Inflammatory macrophage (primary cell): ENCODE data around the gene FMN2.

ENCODE experiments used
- DNase-seq, 2 donors: peaks; one replicate each; pipeline ENCODE4 v3.0.0-alpha.2; 2020 to 2022

Gene FMN2

GRCh38 chr1:240435996-240436566, 344.4 kb downstream of the FMN2 start:
- DNase-seq: no peak

GRCh38 chr1:240441669-240442068, 350.0 kb downstream of the FMN2 start:
- no peak for DNase-seq

- DNase-seq: no peak
These were observed 353.7 kb downstream of the FMN2 start for GRCh38 chr1:240445369-240445768.

DNA sequence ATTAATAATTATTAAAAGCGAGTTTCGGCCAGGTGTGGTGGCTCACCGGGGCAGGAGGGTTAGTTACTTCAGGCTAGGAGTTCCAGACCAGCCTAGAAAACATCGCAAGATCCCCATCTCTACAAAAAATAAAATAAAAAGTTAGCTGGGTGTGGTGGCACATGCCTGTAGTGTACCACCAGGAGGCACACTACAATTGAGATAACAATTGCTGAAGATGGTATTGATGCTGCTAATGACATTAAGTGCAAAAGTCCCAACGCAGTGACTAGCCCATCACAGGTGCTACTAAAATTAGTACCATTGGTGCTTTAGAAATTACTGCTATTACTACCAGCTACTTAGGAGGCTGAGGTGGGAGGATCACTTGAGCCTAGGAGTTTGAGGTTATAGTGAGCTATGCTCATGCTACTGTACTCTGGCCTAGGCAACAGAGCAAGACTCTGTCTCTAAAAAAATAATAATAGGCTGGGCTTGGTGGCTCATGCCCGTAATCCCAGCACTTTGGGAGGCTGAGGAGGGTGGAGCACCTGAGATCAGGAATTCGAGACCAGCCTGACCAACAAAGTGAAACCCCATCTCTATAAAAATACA, 363.6 kb downstream of the FMN2 start:
- no peak for DNase-seq

- DNase-seq: no peak
These were observed 365.5 kb downstream of the FMN2 start for GRCh38 chr1:240457203-240457602.

GRCh38 chr1:240462277-240462676, 370.6 kb downstream of the FMN2 start:
- DNase-seq: no peak

DNA sequence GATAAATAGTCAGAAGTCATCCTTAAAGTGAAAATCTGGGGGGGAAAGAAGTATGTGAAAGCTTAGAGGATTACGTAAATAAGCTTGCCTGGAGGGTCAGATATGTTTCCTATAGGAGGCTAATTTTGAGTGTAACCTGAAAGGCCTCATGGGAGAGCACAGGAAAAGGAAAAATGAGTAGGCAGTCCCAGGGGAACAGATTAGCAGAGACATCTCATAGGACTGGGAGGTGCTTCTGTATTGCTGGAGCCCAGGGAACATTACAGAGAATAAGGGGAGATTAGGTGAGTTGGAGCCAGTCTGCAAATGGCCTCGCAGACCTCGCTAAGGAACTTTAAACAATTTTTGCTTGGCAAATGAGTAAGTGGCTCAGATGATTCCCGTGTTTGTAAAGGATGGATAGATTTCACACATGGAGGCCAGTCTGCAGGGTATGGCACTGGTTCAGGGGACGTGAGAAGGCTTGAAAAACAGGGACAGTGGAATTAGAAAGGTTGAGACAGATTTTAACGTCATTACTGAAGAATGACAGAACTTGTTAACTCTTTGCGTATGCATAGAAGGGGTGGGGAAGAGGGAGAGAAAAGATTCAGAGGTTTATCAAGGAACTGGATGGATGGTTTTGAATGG, 371.2 kb downstream of the FMN2 start:
- DNase-seq: no peak

DNA sequence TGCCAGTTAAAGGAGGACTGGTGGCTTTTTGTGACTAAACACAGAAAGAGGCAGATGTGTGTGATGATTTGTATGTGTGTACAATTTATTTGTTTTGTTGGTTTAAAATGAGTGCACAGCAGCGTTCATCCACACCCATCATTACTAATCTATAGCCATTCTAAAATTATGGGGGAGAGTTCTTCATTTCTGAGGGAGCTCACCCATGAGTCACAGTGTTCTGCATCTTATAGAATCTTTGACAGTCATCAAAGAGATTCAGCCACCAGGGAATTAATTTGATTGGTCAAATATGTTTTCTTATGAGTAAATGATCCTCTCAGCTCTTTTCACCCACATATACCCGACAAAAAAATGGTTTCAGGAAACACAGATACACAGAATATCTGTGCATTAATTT, 372.4 kb downstream of the FMN2 start:
- no peak for DNase-seq

GRCh38 chr1:240465531-240465940, 373.9 kb downstream of the FMN2 start:
- no peak for DNase-seq

GRCh38 chr1:240466509-240466908, 374.8 kb downstream of the FMN2 start:
- no peak for DNase-seq

DNA sequence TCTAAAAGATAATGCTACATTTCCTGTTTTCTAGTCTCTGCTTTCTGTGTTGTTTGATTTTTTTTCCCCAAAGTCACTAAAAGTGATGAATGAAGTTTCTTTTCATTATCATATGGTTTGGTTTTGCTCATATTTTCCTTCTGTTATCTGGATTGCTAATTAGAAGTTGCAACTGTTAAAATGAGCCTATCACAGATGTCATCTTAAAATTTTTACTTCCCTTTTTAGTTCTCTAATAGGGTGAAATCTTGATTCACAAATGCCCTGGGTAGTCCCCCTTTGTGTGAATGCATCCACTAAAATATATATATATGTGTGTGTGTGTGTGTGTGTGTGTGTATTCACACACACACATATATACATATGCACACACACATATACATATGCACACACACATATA, 376.2 kb downstream of the FMN2 start:
- no peak for DNase-seq

- no peak for DNase-seq
These were observed 377.0 kb downstream of the FMN2 start for GRCh38 chr1:240468656-240469055.

- peak in 1 of 2 donors; percentile 9 for DNase-seq
These were observed 382.5 kb downstream of the FMN2 start for GRCh38 chr1:240474133-240474614.

- no peak for DNase-seq
These were observed 384.1 kb downstream of the FMN2 start for GRCh38 chr1:240475832-240476231.

DNA sequence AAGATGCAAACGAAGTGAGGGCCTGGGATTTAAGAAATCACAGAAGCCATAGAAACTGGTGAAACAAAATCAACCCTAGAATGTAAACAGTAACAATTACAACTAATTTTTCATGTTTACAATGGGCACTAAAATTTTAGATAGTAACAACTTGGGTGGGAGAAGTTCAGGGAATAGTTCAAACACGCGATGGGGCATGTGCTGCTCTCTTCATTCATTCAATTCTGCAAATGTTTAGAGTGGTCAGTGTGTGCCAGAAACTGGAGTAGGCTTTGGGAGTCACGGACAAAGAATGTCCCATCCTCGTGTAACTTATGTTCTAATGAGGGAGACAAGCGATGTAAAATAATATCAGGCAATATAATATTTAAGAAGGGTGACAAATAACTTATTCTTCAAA, 386.9 kb downstream of the FMN2 start:
- no peak for DNase-seq

GRCh38 chr1:240484804-240485443, 393.2 kb downstream of the FMN2 start:
- DNase-seq: no peak

GRCh38 chr1:240486611-240487010, 394.9 kb downstream of the FMN2 start:
- DNase-seq: no peak

- no peak for DNase-seq
These were observed 395.8 kb downstream of the FMN2 start for GRCh38 chr1:240487493-240487892.

DNA sequence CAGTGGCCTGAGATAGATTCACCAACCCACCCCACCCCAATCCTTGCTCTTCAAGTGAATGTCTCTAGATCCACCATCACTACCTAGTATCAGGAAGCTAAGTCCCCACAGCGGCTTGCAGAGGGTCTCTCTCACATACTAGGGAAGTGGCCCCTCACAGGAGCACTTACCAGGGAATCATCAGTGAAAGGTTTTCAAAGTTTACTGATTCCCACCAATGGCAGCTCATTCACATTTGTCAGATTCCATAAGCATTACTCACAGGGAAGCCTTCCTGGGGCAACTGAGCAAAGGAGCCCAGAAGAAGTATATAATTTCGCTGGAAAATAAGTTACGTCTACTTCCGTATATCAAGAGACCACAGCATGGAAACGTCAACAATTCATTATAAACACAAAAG, 399.5 kb downstream of the FMN2 start:
- no peak for DNase-seq

DNA sequence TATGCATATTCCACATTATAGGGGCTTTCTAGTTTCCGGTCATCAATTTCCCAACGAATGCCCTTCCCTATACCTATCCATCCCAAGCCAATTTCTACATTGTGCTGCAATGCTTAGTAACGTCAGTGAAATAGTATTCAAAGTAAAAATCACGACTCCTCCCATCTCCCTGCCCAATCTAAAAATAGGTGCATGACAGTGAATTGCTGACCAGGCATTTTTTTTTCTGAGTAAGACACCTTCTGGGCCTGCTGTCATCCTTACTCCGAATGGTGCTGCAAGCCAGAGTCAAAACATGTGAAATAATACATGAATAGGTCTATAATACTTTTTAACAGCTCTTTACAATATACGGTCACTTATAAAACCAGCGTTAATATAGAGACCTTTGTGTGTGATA, 400.1 kb downstream of the FMN2 start:
- no peak for DNase-seq

DNA sequence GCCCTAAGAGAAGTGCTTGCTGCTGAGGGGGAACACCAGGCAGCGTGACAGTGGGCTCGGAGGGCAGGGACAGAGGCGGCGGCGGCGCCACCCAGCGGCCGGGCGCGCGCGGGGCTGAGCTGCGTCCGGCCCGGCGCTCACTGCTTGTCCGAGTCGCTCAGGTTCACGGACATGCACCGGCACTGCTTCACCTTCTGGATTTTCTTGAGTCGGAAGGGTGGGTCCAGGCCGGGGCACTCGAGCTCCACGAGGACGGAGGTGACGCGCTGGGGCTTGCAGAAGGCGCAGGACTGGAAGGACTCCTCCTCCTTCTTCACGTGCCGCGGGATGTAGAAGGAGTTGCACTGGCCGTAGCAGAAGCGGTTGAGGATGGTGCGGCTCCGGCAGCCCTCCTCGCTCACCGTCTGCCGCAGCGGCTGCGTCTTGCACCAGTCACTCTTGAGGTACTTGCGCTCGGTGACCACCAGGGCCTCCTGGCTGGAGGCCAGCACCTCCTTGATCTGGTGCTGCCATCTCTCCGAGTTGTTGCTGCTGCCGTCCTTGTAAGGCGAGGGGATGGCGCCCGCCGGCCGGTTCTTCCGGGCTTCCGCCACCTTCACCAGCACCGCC, 401.3 kb downstream of the FMN2 start:
- no peak for DNase-seq

DNA sequence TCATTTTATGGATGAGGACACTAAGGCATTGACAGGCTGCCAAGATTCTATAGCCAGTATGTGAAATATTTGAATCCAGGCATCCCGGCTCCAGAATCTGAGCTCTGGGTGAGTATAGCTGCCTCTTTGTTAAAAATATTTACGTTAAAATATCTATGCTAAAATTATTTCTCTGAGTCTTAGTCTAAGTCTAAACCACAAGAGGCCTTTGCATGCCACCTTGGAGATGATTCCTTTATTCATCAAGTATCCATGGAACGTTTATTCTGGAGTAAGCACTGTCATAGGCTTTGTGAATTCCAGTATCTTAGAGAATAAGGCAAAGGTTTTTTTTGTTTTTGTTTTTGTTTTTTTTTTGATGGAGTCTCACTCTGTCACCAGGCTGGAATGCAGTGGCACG, 403.9 kb downstream of the FMN2 start:
- DNase-seq: no peak

DNA sequence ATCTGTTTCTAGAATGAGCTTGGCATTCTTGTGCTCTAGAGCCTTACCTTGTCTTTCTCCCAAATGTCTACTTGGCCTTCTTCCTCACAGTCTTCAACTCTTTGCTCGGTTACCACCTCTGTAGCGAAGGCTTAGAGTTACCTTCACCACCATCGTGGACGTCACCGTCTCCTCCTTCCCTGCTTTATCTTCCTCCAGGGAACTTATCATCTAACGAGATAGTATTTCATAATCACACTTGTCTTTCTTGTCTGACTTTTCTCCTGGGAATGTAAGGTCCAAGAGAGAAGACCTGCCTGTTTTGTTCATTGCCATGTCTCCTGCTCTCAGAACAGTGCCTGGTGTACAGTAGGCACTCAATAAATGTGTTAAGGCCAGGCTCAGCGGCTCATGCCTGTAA, 404.7 kb downstream of the FMN2 start:
- no peak for DNase-seq
